SK-N-SH treated with all-trans-retinoic acid at 6 μM for 48 hours (cell line): ENCODE measurements around the gene BACH2.

Experiments
- BACH2 ChIP-seq: fragments of 250-450 bp; sonication (Bioruptor Pico); IDR thresholded peaks from 2 replicates; pipeline ENCODE4 v1.9.0; 2021; ENCODE audit warnings: mild to moderate bottlenecking, borderline replicate concordance
- CSDC2 ChIP-seq: fragments of 250-450 bp; sonication (Bioruptor Pico); IDR thresholded peaks from 2 replicates; pipeline ENCODE4 v1.5.0; 2020; ENCODE audit warnings: mild to moderate bottlenecking, moderate library complexity
- CSRNP3 ChIP-seq: fragments of 250-450 bp; sonication (Bioruptor Pico); IDR thresholded peaks from 2 replicates; pipeline ENCODE4 v1.5.1; 2021; ENCODE audit warnings: mild to moderate bottlenecking, moderate library complexity
- GLIS3 ChIP-seq: fragments of 250-450 bp; sonication (Bioruptor Pico); IDR thresholded peaks from 2 replicates; pipeline ENCODE4 v1.5.0; 2020; ENCODE audit warnings: mild to moderate bottlenecking, moderate library complexity
- ISL1 ChIP-seq: fragments of 250-450 bp; sonication (Bioruptor Pico); IDR thresholded peaks from 2 replicates; pipeline ENCODE4 v2.1.2; 2022; ENCODE audit warnings: mild to moderate bottlenecking, moderate library complexity
- POU6F1 ChIP-seq: fragments of 250-450 bp; sonication (Bioruptor Pico); IDR thresholded peaks from 2 replicates; pipeline ENCODE4 v1.8.0; 2021; ENCODE audit warnings: low read depth, mild to moderate bottlenecking, moderate library complexity, borderline replicate concordance
- TCF4 ChIP-seq: fragments of 250-450 bp; sonication (Bioruptor Pico); IDR thresholded peaks from 2 replicates; pipeline ENCODE4 v1.8.0; 2021; ENCODE audit warnings: mild to moderate bottlenecking, moderate library complexity, borderline replicate concordance
- TOX ChIP-seq: fragments of 250-450 bp; sonication (Bioruptor Pico); IDR thresholded peaks from 2 replicates; pipeline ENCODE4 v1.8.0; 2021; ENCODE audit warnings: mild to moderate bottlenecking, moderate library complexity, borderline replicate concordance
- ZC3H10 ChIP-seq: fragments of 250-450 bp; sonication (Bioruptor Pico); IDR thresholded peaks from 2 replicates; pipeline ENCODE4 v1.5.1; 2021; ENCODE audit warnings: mild to moderate bottlenecking, moderate library complexity
- ZFP30 ChIP-seq: fragments of 450-650 bp; formaldehyde crosslinking; IDR thresholded peaks from 2 replicates; pipeline ENCODE4 v1.5.0; 2022; ENCODE audit warnings: mild to moderate bottlenecking, moderate library complexity
- ZNF565 ChIP-seq: fragments of 450-650 bp; formaldehyde crosslinking; conservative IDR thresholded peaks from 2 replicates; pipeline ENCODE4 v1.5.0; 2020; ENCODE audit warnings: low read depth, mild to moderate bottlenecking, moderate library complexity
- ZNF8 ChIP-seq: fragments of 450-650 bp; formaldehyde crosslinking; IDR thresholded peaks from 2 replicates; pipeline ENCODE4 v1.5.0; 2020; ENCODE audit warnings: mild to moderate bottlenecking, moderate library complexity
- TF ChIP-seq, protein P1 (sequence below): fragments of 250-450 bp; sonication (Bioruptor Pico); IDR thresholded peaks from 2 replicates; pipeline ENCODE4 v1.8.0; 2020; ENCODE audit warnings: mild to moderate bottlenecking, moderate library complexity, borderline replicate concordance

- TF ChIP-seq CSDC2 (no peak), POU6F1 (no peak), GLIS3 (CRISPR knock-in tag) (no peak), ZFP30 (CRISPR knock-in tag) (no peak), TCF4 (CRISPR knock-in tag) (no peak), BACH2 (CRISPR knock-in tag) (no peak), TOX (no peak), ZNF8 (CRISPR knock-in tag) (no peak), CSRNP3 (CRISPR knock-in tag) (no peak), ZC3H10 (CRISPR knock-in tag) (no peak), ISL1 (no peak), ZNF565 (CRISPR knock-in tag) (no peak)
- TF ChIP-seq, protein P1, sequence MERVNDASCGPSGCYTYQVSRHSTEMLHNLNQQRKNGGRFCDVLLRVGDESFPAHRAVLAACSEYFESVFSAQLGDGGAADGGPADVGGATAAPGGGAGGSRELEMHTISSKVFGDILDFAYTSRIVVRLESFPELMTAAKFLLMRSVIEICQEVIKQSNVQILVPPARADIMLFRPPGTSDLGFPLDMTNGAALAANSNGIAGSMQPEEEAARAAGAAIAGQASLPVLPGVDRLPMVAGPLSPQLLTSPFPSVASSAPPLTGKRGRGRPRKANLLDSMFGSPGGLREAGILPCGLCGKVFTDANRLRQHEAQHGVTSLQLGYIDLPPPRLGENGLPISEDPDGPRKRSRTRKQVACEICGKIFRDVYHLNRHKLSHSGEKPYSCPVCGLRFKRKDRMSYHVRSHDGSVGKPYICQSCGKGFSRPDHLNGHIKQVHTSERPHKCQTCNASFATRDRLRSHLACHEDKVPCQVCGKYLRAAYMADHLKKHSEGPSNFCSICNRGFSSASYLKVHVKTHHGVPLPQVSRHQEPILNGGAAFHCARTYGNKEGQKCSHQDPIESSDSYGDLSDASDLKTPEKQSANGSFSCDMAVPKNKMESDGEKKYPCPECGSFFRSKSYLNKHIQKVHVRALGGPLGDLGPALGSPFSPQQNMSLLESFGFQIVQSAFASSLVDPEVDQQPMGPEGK: no peak
Observed at GRCh38 chr6:90175627-90176538, 120.8 kb downstream of the BACH2 start.
